Measurements from ENCODE around the gene PLCH1. TPM values are rescaled to one million over a fixed set of nuclear protein-coding genes. Genes with fewer than 3 reads are reported as not detected.

Gene PLCH1
- total RNA-seq, 1 donor from 2014 or later, result 0.26 TPM

DNA sequence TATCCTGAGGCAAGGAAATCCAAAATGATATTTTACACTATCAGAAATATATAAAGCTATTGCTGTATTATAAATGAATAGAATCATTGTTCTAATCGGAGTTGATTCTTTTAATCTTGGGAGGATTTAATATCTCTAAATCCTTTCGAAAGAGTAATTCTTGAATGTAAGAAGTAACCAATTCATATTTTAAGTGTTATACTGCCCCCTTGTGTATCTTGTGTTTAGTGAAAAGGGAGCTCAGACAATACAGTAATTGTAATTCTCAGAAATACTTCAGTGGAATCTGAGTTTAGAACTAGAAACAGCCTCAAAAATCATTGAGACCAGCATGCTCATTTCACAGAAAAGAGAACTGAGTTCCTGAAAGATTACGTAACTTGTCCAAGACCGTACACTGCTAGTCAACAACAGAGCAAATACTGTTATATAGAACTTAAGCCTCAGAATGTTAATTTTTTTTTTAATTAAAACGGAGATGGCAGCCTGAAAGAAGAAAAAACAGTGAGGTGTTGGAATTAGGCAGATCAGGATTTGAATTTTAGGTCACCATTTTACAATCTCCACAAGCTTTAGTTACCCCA lies 42.9 kb downstream of the PLCH1 start:
- TF ChIP-seq, protein P1, sequence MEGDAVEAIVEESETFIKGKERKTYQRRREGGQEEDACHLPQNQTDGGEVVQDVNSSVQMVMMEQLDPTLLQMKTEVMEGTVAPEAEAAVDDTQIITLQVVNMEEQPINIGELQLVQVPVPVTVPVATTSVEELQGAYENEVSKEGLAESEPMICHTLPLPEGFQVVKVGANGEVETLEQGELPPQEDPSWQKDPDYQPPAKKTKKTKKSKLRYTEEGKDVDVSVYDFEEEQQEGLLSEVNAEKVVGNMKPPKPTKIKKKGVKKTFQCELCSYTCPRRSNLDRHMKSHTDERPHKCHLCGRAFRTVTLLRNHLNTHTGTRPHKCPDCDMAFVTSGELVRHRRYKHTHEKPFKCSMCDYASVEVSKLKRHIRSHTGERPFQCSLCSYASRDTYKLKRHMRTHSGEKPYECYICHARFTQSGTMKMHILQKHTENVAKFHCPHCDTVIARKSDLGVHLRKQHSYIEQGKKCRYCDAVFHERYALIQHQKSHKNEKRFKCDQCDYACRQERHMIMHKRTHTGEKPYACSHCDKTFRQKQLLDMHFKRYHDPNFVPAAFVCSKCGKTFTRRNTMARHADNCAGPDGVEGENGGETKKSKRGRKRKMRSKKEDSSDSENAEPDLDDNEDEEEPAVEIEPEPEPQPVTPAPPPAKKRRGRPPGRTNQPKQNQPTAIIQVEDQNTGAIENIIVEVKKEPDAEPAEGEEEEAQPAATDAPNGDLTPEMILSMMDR (IDR thresholded peaks at IDR 0.05; ENCODE audit: insufficient read depth, low read length, severe bottlenecking), result peak; percentile 13
- DNase-seq (ENCODE audit: low read depth), result peak; percentile 62

DNA sequence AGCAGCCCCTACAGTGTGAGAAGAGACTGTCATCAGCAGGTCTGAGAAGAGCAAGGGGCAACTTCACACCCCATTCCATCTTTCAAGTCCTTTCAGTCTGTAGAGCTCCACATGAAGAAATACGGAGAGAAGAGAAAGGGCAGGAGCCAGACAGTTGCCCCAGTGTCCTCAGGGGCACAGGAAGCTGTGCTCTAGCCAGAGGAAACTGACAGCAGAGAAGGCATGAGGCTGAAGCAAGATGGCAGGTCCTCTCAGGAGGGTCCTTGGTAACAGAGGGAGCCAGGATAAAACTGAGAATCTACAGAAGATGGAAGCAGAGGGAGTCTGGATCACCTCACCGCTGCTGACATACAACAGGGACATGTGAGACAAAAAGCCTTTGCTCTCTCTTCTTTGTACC lies 47.3 kb downstream of the PLCH1 start:
- TF ChIP-seq, protein P1 (IDR thresholded peaks at IDR 0.05; ENCODE audit: insufficient read depth, low read length, severe bottlenecking), result no peak
- Histone ChIP-seq H3K27me3 (ENCODE audit: control insufficient read depth, insufficient read depth, low read length) (no peaks in the 10 kb centered on the region), H3K4me3 (ENCODE audit: low read depth, low read length) (no peak overlapping the region), H3K36me3 (ENCODE audit: control insufficient read depth, insufficient read depth, low read length) (no peaks in the 10 kb centered on the region)
- DNase-seq (ENCODE audit: low read depth) (no peak), FAIRE-seq (no peak)

More for the DNA sequence above, 42.9 kb downstream of the PLCH1 start:
- Histone ChIP-seq H3K27me3 (ENCODE audit: control insufficient read depth, insufficient read depth, low read length) (no peaks in the 10 kb centered on the region), H3K36me3 (ENCODE audit: control insufficient read depth, insufficient read depth, low read length) (no peaks in the 10 kb centered on the region), H3K4me3 (ENCODE audit: low read depth, low read length) (no peak overlapping the region)
- FAIRE-seq, result no peak

DNA sequence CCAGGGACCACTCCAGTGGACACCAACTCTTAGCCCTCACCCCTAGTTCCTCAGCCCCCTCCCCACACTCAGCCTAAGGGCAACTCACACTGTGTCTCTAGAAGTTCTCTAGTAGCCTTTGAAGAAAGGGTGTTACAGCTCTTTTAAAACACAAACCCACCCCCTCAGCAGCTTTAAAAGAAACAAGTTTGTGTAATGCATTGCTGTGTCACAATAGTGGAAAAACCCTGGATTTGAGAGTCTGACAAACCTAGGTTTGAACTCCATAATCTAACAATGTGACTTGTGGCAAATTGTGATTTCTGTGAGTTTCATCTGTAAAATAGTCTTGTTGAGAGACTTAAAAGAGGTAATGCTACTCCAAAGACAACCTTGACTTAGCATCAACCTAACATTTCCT lies 54.0 kb downstream of the PLCH1 start:
- peak; percentile 6 for DNase-seq (ENCODE audit: low read depth)
- Histone ChIP-seq H3K36me3 (ENCODE audit: control insufficient read depth, insufficient read depth, low read length) (no peaks in the 10 kb centered on the region), H3K27me3 (ENCODE audit: control insufficient read depth, insufficient read depth, low read length) (no peaks in the 10 kb centered on the region), H3K4me3 (ENCODE audit: low read depth, low read length) (no peak overlapping the region)
- TF ChIP-seq, protein P1 (IDR thresholded peaks at IDR 0.05; ENCODE audit: insufficient read depth, low read length, severe bottlenecking), result no peak
- FAIRE-seq, result no peak

DNA sequence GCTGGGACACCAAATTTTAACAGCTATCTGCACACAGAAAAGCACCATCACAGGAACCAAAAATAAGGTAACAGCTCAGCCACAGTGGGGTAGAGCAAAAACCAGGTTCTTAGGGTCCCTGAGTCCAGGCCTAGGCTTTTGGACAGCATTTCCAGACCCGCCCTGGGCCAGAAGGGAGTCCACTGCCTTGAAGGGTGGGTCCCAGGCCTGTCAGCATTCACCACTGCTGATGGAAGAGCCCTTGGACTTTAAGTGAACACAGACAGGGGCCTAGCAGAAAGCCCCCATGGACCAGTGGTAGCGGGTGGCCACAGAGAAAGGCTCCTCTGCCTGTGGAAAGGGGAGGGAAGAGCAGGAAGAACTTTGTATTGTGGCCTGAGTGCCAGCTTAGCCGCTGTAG lies 56.4 kb downstream of the PLCH1 start:
- FAIRE-seq, result no peak
- H3K4me3 ChIP-seq (ENCODE audit: low read depth, low read length), result no peak overlapping the region
- no peaks in the 10 kb centered on the region for H3K27me3 ChIP-seq (ENCODE audit: control insufficient read depth, insufficient read depth, low read length)
- H3K36me3 ChIP-seq (ENCODE audit: control insufficient read depth, insufficient read depth, low read length), result no peaks in the 10 kb centered on the region
- TF ChIP-seq, protein P1 (IDR thresholded peaks at IDR 0.05; ENCODE audit: insufficient read depth, low read length, severe bottlenecking), result no peak
- no peak for DNase-seq (ENCODE audit: low read depth)

DNA sequence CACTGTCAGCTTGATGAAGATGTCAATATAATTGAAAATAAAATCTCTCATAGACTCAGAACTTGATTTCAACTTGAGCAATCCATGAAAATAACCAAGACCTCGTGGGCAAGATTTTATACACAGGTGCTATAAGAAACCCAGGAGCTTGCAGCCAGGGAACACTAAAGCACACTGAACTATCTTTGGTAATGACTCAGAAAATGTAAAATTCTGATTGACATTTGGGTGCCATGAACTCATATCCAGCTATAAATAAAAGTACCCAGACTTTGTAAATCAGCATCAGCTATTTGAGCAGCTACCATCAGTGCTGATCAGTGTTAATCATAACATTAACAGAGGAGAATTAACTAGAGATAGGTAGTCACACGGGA lies 61.5 kb downstream of the PLCH1 start:
- Histone ChIP-seq H3K36me3 (ENCODE audit: control insufficient read depth, insufficient read depth, low read length) (no peaks in the 10 kb centered on the region), H3K27me3 (ENCODE audit: control insufficient read depth, insufficient read depth, low read length) (no peaks in the 10 kb centered on the region), H3K4me3 (ENCODE audit: low read depth, low read length) (no peak overlapping the region)
- FAIRE-seq, result no peak
- TF ChIP-seq, protein P1 (IDR thresholded peaks at IDR 0.05; ENCODE audit: insufficient read depth, low read length, severe bottlenecking), result no peak
- DNase-seq (ENCODE audit: low read depth), result no peak

Measured in bronchial epithelial cell (primary cell).